Aorta (tissue), 5 donors: ENCODE results near the gene MEIS1. TPM values are rescaled to one million over a fixed set of nuclear protein-coding genes. Genes with fewer than 3 reads are reported as not detected.

ENCODE experiments used
- ATAC-seq: fragments of 200-7000 bp; cut with Tn5 transposase; one replicate; pipeline ENCODE4 v1.9.1; 2022; ENCODE audit warnings: moderate library complexity; ENCODE audit not compliant: low FRiP score
- DNase-seq, 2 donors: peaks; one replicate each; pipeline ENCODE4 v3.0.0-alpha.2; 2020
- H3K27ac ChIP-seq, 2 donors: one replicate each; pipeline ENCODE4 v1.5.1; 2013; ENCODE audit warnings: low read length in 2 of 2, mild to moderate bottlenecking in 2 of 2, moderate library complexity in 2 of 2, control low read depth in 1 of 2, inconsistent platforms in 1 of 2, low read depth in 1 of 2
- H3K27me3 ChIP-seq, 2 donors: one replicate each; pipeline ENCODE4 v1.6.1; 2013; ENCODE audit warnings: control low read depth in 1 of 2, low read length in 1 of 2, mild to moderate bottlenecking in 1 of 2, moderate library complexity in 1 of 2; ENCODE audit not compliant: insufficient read depth in 2 of 2, control insufficient read depth in 1 of 2
- H3K36me3 ChIP-seq, 2 donors: one replicate each; pipeline ENCODE4 v1.6.1; 2013; ENCODE audit warnings: control low read depth in 1 of 2, low read length in 1 of 2, mild to moderate bottlenecking in 1 of 2; ENCODE audit not compliant: insufficient read depth in 2 of 2, control insufficient read depth in 1 of 2
- H3K4me1 ChIP-seq, 2 donors: one replicate each; pipeline ENCODE4 v1.6.1; 2013; ENCODE audit warnings: low read length in 2 of 2, control low read depth in 1 of 2, mild to moderate bottlenecking in 1 of 2, moderate library complexity in 1 of 2; ENCODE audit not compliant: insufficient read depth in 2 of 2, control insufficient read depth in 1 of 2
- H3K4me3 ChIP-seq, 2 donors: one replicate each; pipeline ENCODE4 v1.5.1; 2013; ENCODE audit warnings: low read length in 2 of 2, control low read depth in 1 of 2, mild to moderate bottlenecking in 1 of 2
- H3K9me3 ChIP-seq: one replicate; pipeline ENCODE4 v1.6.1; 2013; ENCODE audit warnings: mild to moderate bottlenecking, low read length; ENCODE audit not compliant: control insufficient read depth
- WGBS, 2 donors: extraction: QIAGEN DNeasy Blood & Tissue Kit; methylation state at CpG; one replicate each; pipeline ENCODE4 v1.1.7; 2013; 5-methylcytosine and 5-hydroxymethylcytosine counted together
- intact Hi-C, 2 donors: fragments of 100-400 bp; cut with DNase I; formaldehyde crosslinking; loops; one replicate each; pipeline versions ENCODE4 v1.14.2 to v1.15.0; 2022
- polyA plus RNA-seq, 2 donors: library from polyadenylated mRNA; stranded (reverse); fragments of 200-250 nt; gene quantifications; one replicate each; pipeline ENCODE4 v1.2.3, GENCODE V29; 2013
- total RNA-seq, 2 donors: library from RNA; stranded (reverse); fragmentation: NEBNext Ultra II Directional; extraction: Animal tissue kit (Norgen Biotek cat#: 25700); gene quantifications; one replicate each; pipeline ENCODE4 v1.2.1, GENCODE V29; 2021
- donor health status: healthy with polysubstance abuse.
- donor health status: Bipolar disorder and iron deficiency.
- donor health status: DM: no; HTN: no; CAD: no.
- donor health status: DM: no; HTN: no; CAD: no.
- donor health status: DM: yes; HTN: yes; CAD: no.

The MEIS1 gene
- total and polyA plus RNA-seq, 4 donors: 7.6 to 76.6 (median 33.5) TPM

- 1% methylated on average over 15 of the region's 15 CpGs for WGBS, 2 donors
- Histone ChIP-seq H3K4me1 (no peaks in the 10 kb centered on the region), H3K27ac (peak overlapping the region; percentile 64 to 86), H3K27me3 (no peaks in the 10 kb centered on the region), H3K9me3 (no peaks in the 10 kb centered on the region), H3K4me3 (peak overlapping the region; percentile 91 to 95), H3K36me3 (no peaks in the 10 kb centered on the region)
- intact Hi-C loops: loop anchor here (10.0 kb wide), 2 partner anchors 409 to 1599 kb away; no protein-coding TSS in a partner anchor
- no peak for DNase-seq
- ATAC-seq: no peak
These were observed 587 bp downstream of the MEIS1 start for GRCh38 chr2:66435549-66435875.

GRCh38 chr2:66435963-66436362 lies 1.0 kb downstream of the MEIS1 start:
- H3K27me3 ChIP-seq: no peaks in the 10 kb centered on the region
- intact Hi-C loops: loop anchor here (10.0 kb wide), 2 partner anchors 409 to 1599 kb away; no protein-coding TSS in a partner anchor
- 0% methylated on average over 2 of the region's 2 CpGs for WGBS, 2 donors
- H3K9me3 ChIP-seq: no peaks in the 10 kb centered on the region
- no peaks in the 10 kb centered on the region for H3K36me3 ChIP-seq
- H3K4me1 ChIP-seq: no peaks in the 10 kb centered on the region
- ATAC-seq (no peak), DNase-seq (no peak)
- H3K27ac ChIP-seq: no peak overlapping the region
- peak overlapping the region; percentile 91 to 95 for H3K4me3 ChIP-seq

GRCh38 chr2:66436581-66437001 lies 1.7 kb downstream of the MEIS1 start:
- WGBS, 2 donors: 0 to 2% methylated on average over 2 of the region's 2 CpGs
- Histone ChIP-seq H3K36me3 (no peaks in the 10 kb centered on the region), H3K4me1 (no peaks in the 10 kb centered on the region), H3K27ac (peak overlapping the region in 1 of 2 donors; percentile 84), H3K27me3 (no peaks in the 10 kb centered on the region), H3K9me3 (no peaks in the 10 kb centered on the region), H3K4me3 (peak overlapping the region; percentile 70 to 91)
- DNase-seq: no peak
- intact Hi-C loops: loop anchor here (10.0 kb wide), 2 partner anchors 408 to 1598 kb away; no protein-coding TSS in a partner anchor
- no peak for ATAC-seq

- H3K4me1 ChIP-seq: no peaks in the 10 kb centered on the region
- H3K27me3 ChIP-seq: no peaks in the 10 kb centered on the region
- DNase-seq (no peak), ATAC-seq (no peak)
- H3K9me3 ChIP-seq: no peaks in the 10 kb centered on the region
- H3K36me3 ChIP-seq: no peaks in the 10 kb centered on the region
- intact Hi-C loops: loop anchor here (10.0 kb wide), 2 partner anchors 408 to 1598 kb away; no protein-coding TSS in a partner anchor
- H3K4me3 ChIP-seq: peak overlapping the region; percentile 70 to 91
- peak overlapping the region; percentile 84 to 92 for H3K27ac ChIP-seq
- 0 to 1% methylated on average over 14 of the region's 14 CpGs for WGBS, 2 donors
These were observed 2.3 kb downstream of the MEIS1 start for GRCh38 chr2:66437109-66437690.

- Histone ChIP-seq H3K27ac (peak overlapping the region; percentile 84 to 92), H3K36me3 (no peaks in the 10 kb centered on the region), H3K9me3 (no peaks in the 10 kb centered on the region), H3K4me1 (no peaks in the 10 kb centered on the region), H3K27me3 (no peaks in the 10 kb centered on the region), H3K4me3 (peak overlapping the region; percentile 70 to 91)
- intact Hi-C loops: loop anchor here (10.0 kb wide), 2 partner anchors 407 to 1597 kb away; no protein-coding TSS in a partner anchor
- ATAC-seq (no peak), DNase-seq (peak in 1 of 2 donors; percentile 45)
- WGBS, 2 donors: 0 to 3% methylated on average over 22 of the region's 22 CpGs
These were observed 3.0 kb downstream of the MEIS1 start for GRCh38 chr2:66437691-66438497.

GRCh38 chr2:66438498-66438833 lies 3.5 kb downstream of the MEIS1 start:
- 2 to 3% methylated on average over 8 of the region's 8 CpGs for WGBS, 2 donors
- Histone ChIP-seq H3K27ac (peak overlapping the region; percentile 92 to 98), H3K9me3 (no peaks in the 10 kb centered on the region), H3K4me3 (peak overlapping the region; percentile 70 to 91), H3K27me3 (no peaks in the 10 kb centered on the region), H3K36me3 (no peaks in the 10 kb centered on the region), H3K4me1 (no peaks in the 10 kb centered on the region)
- no peak for ATAC-seq
- no peak for DNase-seq
- intact Hi-C loops: loop anchor here (10.0 kb wide), 2 partner anchors 406 to 1596 kb away; no protein-coding TSS in a partner anchor

GRCh38 chr2:66438891-66439811 lies 4.2 kb downstream of the MEIS1 start:
- Histone ChIP-seq H3K36me3 (no peaks in the 10 kb centered on the region), H3K4me1 (no peaks in the 10 kb centered on the region), H3K27me3 (no peaks in the 10 kb centered on the region), H3K9me3 (no peaks in the 10 kb centered on the region), H3K4me3 (peak overlapping the region; percentile 70 to 91), H3K27ac (peak overlapping the region; percentile 89 to 98)
- DNase-seq (peak; percentile 54 to 77), ATAC-seq (no peak)
- intact Hi-C loops: loop anchor here (10.0 kb wide), 2 partner anchors 406 to 1596 kb away; no protein-coding TSS in a partner anchor
- 1 to 2% methylated on average over 35 to 37 of the region's 37 CpGs for WGBS, 2 donors
